Daoy (cell line): ENCODE measurements around the gene SAT2. TPM values are rescaled to one million over a fixed set of nuclear protein-coding genes. Genes with fewer than 3 reads are reported as not detected.
"Not testable (repeated sequence)": the region's sequence is repeated elsewhere in the genome, so short reads cannot be mapped to it uniquely, and the experiment has no call there.

Experiments
- DNase-seq: peaks from one replicate; pipeline ENCODE4 v3.0.0-alpha.2; 2015; ENCODE audit warnings: low read depth
- total RNA-seq: library from RNA; depleted of rRNA; stranded (reverse); fragments of >200 nt; shearing (Covaris generic); gene quantifications from 2 replicates; pipeline ENCODE4 v1.2.3, GENCODE V29; 2014; rRNA removed

The SAT2 gene
- total RNA-seq, result 24.0 and 71.8 TPM in 2 replicates

DNA sequence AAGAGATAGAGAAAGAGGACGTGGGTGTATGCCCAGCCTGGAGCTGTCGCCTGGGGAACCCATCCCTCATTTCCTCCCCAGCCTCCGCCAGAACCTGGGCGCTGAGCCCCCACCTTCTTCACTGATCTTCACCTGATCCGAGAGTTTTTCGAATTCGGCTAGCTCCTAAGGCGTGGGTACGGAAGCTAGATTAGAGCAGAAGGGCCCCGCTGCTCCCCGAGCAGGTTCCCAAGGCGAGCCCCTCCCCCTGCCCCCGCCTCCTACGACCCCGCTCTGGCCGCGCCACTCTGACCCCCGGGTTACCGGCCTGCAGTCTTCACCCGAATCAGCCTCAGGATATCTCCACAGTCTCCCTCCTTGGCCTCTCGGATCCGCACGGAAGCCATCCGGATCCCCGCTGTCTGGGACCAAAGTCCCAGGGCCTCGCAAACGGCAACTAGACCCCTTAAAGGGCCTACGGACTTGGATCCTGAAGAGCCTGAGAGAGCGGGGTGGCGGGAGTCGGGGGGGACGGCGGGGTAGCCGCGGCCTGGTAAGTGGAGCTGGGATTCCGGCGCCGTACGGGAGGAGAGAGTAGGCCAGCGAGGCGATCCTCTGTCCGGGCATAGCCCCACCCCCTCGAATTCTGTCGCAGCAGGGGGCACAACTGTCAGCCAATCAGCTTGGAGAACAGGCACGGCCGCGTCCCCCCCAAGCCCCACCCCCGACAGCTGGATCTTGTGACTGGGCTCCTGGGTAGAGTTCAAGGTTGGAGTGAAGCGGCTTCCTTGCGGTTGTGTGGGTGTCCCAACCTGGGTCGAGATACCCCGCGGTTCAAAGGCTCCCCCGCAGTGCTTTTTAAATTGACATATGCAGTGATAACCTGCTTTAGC lies at the start of gene SAT2:
Gene SAT2, minus strand, starts transcription at position 572 of the 872 bp plus-strand sequence. Its CDS starts 186 bp downstream, at position 386.
- DNase-seq, result peak; percentile 96

GRCh38 chr17:7676533-7676932 lies 48.9 kb upstream of the SAT2 start:
- DNase-seq, result no peak

DNA sequence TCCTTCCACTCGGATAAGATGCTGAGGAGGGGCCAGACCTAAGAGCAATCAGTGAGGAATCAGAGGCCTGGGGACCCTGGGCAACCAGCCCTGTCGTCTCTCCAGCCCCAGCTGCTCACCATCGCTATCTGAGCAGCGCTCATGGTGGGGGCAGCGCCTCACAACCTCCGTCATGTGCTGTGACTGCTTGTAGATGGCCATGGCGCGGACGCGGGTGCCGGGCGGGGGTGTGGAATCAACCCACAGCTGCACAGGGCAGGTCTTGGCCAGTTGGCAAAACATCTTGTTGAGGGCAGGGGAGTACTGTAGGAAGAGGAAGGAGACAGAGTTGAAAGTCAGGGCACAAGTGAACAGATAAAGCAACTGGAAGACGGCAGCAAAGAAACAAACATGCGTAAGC lies 47.3 kb upstream of the SAT2 start:
- no peak for DNase-seq

GRCh38 chr17:7673239-7673638 lies 45.6 kb upstream of the SAT2 start:
- DNase-seq, result no peak

DNA sequence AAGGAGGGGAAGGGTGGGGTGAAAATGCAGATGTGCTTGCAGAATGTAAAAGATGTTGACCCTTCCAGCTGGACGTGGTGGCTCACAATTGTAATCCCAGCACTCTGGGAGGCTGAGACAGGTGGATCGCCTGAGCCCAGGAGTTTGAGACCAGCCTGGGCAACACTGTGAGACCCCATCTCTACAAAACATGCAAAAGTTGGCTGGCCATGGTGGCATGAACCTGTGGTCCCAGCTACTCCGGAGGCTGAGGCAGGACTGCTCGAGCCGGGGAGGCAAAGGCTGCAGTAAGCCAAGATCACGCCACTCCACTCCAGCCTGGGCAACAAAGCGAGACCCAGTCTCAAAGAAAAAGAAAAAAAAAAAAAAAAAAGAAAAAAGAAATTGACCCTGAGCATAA lies 40.9 kb upstream of the SAT2 start:
- DNase-seq, result no peak

DNA sequence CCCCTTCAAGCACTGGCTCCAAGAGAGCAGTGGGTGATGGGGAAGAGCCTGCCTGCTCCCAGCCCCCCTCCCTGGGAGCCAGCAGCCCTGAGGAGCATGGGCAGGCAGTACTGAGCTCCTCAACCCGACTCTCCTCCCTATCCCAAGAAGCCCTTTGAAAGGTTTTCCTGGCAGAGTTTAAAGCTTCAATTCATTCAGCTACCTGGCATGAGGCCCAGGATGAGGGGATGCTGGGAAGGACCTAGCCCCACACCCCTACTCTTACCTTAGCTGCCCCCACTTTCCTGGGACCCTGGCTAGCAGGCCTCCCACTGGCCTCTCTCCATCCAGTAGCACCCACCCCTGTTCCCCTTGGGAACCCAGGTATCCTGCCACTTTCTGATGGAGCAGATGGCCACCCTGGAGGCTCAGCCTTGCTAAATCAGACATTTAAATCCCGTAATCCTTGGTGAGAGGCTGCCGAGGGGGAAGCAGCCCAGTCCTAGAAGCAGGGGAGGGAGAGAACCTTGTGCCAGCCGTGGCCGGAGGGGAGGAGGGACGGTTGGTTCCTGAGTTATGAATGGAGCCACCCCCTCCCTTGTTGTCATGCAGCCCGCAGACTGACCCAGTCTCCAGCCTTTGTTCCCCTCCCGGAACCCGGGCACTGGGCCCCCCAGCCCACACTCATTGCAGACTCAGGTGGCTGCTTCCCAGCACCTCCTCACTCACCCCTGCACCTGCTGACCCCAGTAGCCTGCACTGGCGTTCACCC lies 40.2 kb upstream of the SAT2 start:
- DNase-seq, result no peak

GRCh38 chr17:7656958-7657609 lies 29.5 kb upstream of the SAT2 start:
- no peak for DNase-seq

GRCh38 chr17:7655541-7655840 lies 27.9 kb upstream of the SAT2 start:
- no peak for DNase-seq

DNA sequence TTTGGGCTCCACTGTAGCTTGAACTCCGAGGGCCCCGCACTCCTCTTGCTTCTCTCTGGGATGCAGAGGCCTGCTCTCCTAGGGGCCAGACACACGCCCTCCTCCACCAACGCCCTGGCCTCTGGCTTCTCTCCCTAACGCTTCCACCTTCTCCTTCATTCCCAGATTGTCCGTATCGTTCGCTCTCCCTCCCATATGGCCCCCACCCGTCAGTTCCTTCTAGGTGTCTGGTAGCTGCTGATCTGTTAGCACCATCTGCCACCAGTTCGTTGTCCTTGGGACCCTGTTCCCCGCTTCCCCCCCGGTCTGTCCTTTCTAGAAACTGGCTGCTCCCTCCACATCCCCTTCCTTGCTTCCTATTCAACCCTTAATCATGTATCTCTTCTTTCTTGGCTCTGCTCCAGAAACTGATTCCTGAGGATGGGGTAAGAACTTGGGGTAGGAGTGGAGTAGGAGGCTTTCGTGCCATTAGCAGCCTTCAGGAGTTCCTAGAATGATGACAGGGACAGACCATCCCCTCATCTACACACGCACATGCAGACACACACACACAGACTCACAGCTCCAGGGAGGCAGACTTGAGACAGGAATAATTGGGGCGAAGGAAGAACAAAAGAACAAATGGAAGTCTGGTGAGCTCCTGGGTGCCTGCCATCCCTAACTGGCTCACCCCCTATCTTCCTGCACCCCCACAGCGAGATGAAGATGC lies 27.4 kb upstream of the SAT2 start:
- no peak for DNase-seq

- DNase-seq, result no peak
These were observed 25.1 kb upstream of the SAT2 start for GRCh38 chr17:7652388-7653356.

GRCh38 chr17:7651665-7652387 lies 24.2 kb upstream of the SAT2 start:
- no peak for DNase-seq

- no peak for DNase-seq
These were observed 23.6 kb upstream of the SAT2 start for GRCh38 chr17:7651097-7651664.

GRCh38 chr17:7650509-7651096 lies 23.0 kb upstream of the SAT2 start, which contains the start of gene ATP1B2:
ATP1B2 (plus strand) TSS chr17:7650926; CDS start chr17:7651519, 593 bp downstream.
- peak; percentile 68 for DNase-seq

DNA sequence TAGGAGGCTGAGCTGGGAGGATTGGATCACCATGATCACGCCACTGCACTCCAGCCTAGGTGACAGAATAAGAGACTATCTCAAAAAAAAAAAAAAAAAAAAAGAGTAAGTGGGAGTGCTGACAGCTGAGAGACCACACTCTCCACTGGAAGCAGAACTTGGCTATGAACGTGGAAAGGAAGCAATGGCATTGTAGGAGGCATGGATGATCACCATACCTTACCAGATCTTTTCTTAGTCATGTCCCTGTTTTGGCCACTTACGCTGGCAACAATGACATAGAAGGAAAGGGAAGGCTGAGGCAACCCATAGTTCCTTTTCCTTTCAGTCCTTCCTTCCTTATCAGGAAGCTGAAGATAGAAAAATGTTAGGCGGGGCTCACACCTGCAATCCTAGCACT lies 19.4 kb upstream of the SAT2 start:
- no peak for DNase-seq

DNA sequence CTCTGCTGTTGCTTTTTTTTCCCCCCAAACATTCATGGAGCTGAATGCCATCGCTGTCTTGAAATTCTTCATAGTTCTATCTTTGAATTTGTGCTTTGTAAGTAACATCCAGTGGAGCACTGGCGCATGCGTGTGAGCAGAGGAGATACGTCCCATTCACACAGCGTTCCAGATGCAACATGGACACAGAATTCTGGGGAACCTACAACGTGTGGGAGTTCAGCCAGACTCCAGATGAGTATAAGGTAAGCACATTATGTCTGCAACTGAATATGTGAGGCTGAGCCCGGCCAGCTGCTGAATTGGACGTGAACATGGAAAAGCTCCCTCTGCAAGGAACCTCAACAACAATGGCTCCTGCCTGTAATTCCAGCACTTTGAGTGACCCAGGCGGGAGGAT lies 18.8 kb upstream of the SAT2 start:
- DNase-seq, result no peak

DNA sequence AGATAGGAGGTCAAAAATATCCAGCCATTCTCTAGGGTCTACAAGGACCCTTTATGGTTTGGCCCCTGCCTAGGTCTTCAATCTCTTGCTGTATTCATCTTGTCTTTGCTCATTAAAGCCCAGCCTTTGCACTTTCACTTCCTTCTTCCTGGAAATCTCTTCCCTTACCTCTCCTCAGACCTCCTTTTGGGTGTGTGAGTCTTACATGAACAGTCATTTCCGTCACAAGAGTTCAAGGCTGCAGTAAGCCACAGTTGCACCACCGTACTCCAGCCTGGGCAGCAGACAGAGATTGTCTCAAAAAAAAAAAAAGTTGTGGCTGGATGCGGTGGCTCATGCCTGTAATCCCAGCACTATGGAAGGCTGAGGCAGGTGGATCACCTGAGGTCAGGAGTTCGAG lies 17.2 kb upstream of the SAT2 start:
- DNase-seq, result peak; percentile 76

- DNase-seq, result not testable (repeated sequence)
These were observed 14.0 kb upstream of the SAT2 start for GRCh38 chr17:7641635-7642034.

DNA sequence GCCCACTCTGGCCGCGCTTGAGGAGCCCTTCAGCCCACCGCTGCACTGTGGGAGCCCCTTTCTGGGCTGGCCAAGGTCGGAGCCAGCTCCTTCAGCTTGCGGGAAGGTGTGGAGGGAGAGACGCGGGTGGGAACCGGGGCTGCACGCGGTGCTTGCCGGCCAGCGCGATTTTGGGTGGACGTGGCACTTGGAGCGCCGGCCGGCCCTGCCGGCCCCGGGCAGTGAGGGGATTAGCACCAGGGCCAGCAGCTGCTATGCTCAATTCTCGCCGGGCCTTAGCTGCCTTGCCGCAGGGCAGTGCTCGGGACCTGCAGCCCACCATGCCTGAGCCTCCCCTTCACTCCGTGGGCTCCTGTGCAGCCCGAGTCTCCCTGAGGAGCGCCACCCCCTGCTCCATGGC lies 13.2 kb upstream of the SAT2 start:
- no peak for DNase-seq

DNA sequence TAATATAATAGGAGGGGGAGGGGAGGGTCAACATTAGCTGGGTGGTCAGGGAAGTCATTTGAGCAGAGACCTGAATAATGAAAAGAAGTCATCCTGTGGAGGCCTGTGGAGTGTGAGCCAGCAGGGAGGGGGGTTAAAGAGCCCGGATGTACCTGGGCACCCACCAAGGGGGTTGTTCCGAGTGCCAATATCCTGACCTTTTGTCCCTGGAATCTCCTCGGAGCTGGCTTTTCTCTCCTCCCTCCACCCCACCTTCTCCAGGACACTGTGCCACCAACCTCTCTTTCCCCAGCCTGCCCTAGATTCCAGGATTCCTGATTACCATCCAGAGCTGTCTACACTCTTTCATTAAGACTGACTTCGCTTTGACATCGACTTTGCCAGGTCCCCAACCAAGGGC lies 8.5 kb upstream of the SAT2 start:
- no peak for DNase-seq
